K562 (cell line): ENCODE measurements around the gene ARMCX1. TPM values are rescaled to one million over a fixed set of nuclear protein-coding genes. Genes with fewer than 3 reads are reported as not detected.
"Not testable (repeated sequence)": the region's sequence is repeated elsewhere in the genome, so short reads cannot be mapped to it uniquely, and the experiment has no call there.

Experiments
- ATAC-seq: fragments of 200-7000 bp; cut with Tn5 transposase; 3 replicates; pipeline ENCODE4 v1.9.1; 2020; ENCODE audit warnings: moderate library complexity
- BruUV-seq: library from RNA; stranded (reverse); fragments of 400-500 nt; replicated peaks from 2 replicates; lab custom pipeline; 2021; lab: Mats Ljungman, UMichigan
- CTCF ChIA-PET: fragments of 300-600 bp; formaldehyde crosslinking; extraction: SDS; loops from one replicate; lab custom pipeline; 2021; ENCODE audit warnings: low intra/inter-chr PET ratio; lab: Yijun Ruan, JAX
- POLR2A ChIA-PET: fragments of 300-600, 350-650 bp; sonication (Branson Sonifier 250); formaldehyde crosslinking; extraction: SDS; loops from one replicate; lab custom pipeline; 2021; ENCODE audit warnings: antibody characterized with exemption, inconsistent platforms; lab: Yijun Ruan, JAX
- DNase-seq, 4 experiments: peaks; one replicate each; pipeline versions ENCODE4 v3.0.0 to v3.0.0-alpha.2; 2011 to 2018; ENCODE audit warnings: low spot score in 3 of 4, mixed read lengths in 3 of 4; ENCODE audit errors: extremely low read depth in 1 of 4
- FAIRE-seq: peaks from 2 replicates; lab custom pipeline; 2011; peaks lifted over from hg19 to GRCh38; lab: Jason Lieb, UNC
- H2AFZ ChIP-seq: 2 replicates; pipeline ENCODE4 v1.6.0; 2011; ENCODE audit warnings: low read depth, low read length, control low read depth, inconsistent platforms
- H3K27ac ChIP-seq: fragments of 200-600 bp; 3 replicates; pipeline ENCODE4 v1.8.0; 2011; ENCODE audit warnings: low read depth, mild to moderate bottlenecking, control low read depth, inconsistent platforms, low read length, moderate library complexity, mixed read lengths; ENCODE audit errors: extremely low read depth
- H3K27me3 ChIP-seq, 2 experiments: fragments of 300-600 bp in 1 of 2; 2 replicates in 1 of 2; 3 replicates in 1 of 2; pipeline versions ENCODE4 v1.6.0 to v1.8.0; 2011; ENCODE audit warnings: inconsistent platforms in 2 of 2, low read length in 2 of 2, mild to moderate bottlenecking in 1 of 2, mixed read lengths in 1 of 2, moderate library complexity in 1 of 2; ENCODE audit not compliant: control insufficient read depth in 2 of 2, insufficient read depth in 2 of 2
- H3K36me3 ChIP-seq: fragments of 300-600 bp; 3 replicates; pipeline ENCODE4 v1.8.0; 2011; ENCODE audit warnings: mild to moderate bottlenecking, low read length, inconsistent platforms; ENCODE audit not compliant: control insufficient read depth, insufficient read depth
- H3K4me1 ChIP-seq, 2 experiments: fragments of 200-600 bp in 1 of 2; replicated peaks in 1 of 2; 2 replicates in 1 of 2; 3 replicates in 1 of 2; pipeline versions ENCODE4 v1.5.1 to v1.8.0; 2011; ENCODE audit warnings: inconsistent platforms in 2 of 2, low read length in 2 of 2, mild to moderate bottlenecking in 1 of 2, mixed read lengths in 1 of 2, moderate library complexity in 1 of 2; ENCODE audit not compliant: control insufficient read depth in 2 of 2, insufficient read depth in 2 of 2
- H3K4me2 ChIP-seq: 2 replicates; pipeline ENCODE4 v1.6.1; 2011; ENCODE audit warnings: low read length, control low read depth, inconsistent platforms, mixed read lengths; ENCODE audit not compliant: insufficient read depth
- H3K4me3 ChIP-seq: fragments of 200-600 bp; sonication (generic), shearing (Covaris generic); 2 replicates; pipeline ENCODE4 v1.5.1; 2016; ENCODE audit warnings: control low read depth, inconsistent platforms
- H3K79me2 ChIP-seq: fragments of 200-600 bp; 3 replicates; pipeline ENCODE4 v1.8.0; 2011; ENCODE audit warnings: low read length, inconsistent platforms; ENCODE audit not compliant: control insufficient read depth, insufficient read depth
- H3K9ac ChIP-seq, 2 experiments: 2 replicates each; pipeline versions ENCODE4 v1.6.0 to v1.6.1; 2011; ENCODE audit warnings: low read depth in 2 of 2, low read length in 2 of 2, control low read depth in 1 of 2, inconsistent platforms in 1 of 2, mild to moderate bottlenecking in 1 of 2, mixed read lengths in 1 of 2; ENCODE audit not compliant: insufficient read depth in 1 of 2
- H3K9me1 ChIP-seq: one replicate; pipeline ENCODE4 v1.6.0; 2011; ENCODE audit warnings: inconsistent platforms, mild to moderate bottlenecking, low read length, moderate library complexity; ENCODE audit not compliant: control insufficient read depth, insufficient read depth
- H3K9me3 ChIP-seq: replicated peaks from 2 replicates; pipeline ENCODE4 v1.5.1; 2011; ENCODE audit warnings: low read depth, low read length, inconsistent platforms; ENCODE audit not compliant: control insufficient read depth, insufficient read depth
- H4K20me1 ChIP-seq: replicated peaks from 2 replicates; pipeline ENCODE4 v1.6.1; 2011; ENCODE audit warnings: low read length, inconsistent platforms, mixed read lengths; ENCODE audit not compliant: control insufficient read depth, insufficient read depth
- ATF1 ChIP-seq, 2 experiments: fragments of 450-650 bp in 1 of 2; IDR thresholded peaks; 2 replicates each; pipeline ENCODE4 v1.6.1; 2016; ENCODE audit warnings: missing compliant biosample characterization in 1 of 2, missing genetic modification characterization in 1 of 2
- BHLHE40 ChIP-seq: IDR thresholded peaks from 2 replicates; pipeline ENCODE4 v1.6.1; 2011; ENCODE audit warnings: low read length, improper control_type of control experiment
- CTBP1 ChIP-seq: fragments of 450-650 bp; IDR thresholded peaks from 2 replicates; pipeline ENCODE4 v1.6.1; 2016; ENCODE audit warnings: borderline replicate concordance
- DIDO1 ChIP-seq: fragments of 450-650 bp; IDR thresholded peaks from 2 replicates; pipeline ENCODE4 v1.6.1; 2016; ENCODE audit warnings: low read depth, missing biosample characterization, missing genetic modification characterization
- IRF2 ChIP-seq: sonication (generic); formaldehyde crosslinking; IDR thresholded peaks from 2 replicates; pipeline ENCODE4 v1.8.1; 2022; ENCODE audit warnings: mild to moderate bottlenecking, missing genetic modification reagents
- USF1 ChIP-seq: sonication (generic); formaldehyde crosslinking; IDR thresholded peaks from 2 replicates; pipeline ENCODE4 v1.9.0; 2022; ENCODE audit warnings: mild to moderate bottlenecking, missing genetic modification reagents
- ZBTB33 ChIP-seq: sonication (generic); formaldehyde crosslinking; IDR thresholded peaks from 2 replicates; pipeline ENCODE4 v1.8.1; 2023; ENCODE audit warnings: mild to moderate bottlenecking, missing genetic modification reagents
- ZNF639 ChIP-seq, 2 experiments: fragments of 200-800 bp in 1 of 2; sonication (Bioruptor generic) in 1 of 2; sonication (generic) in 1 of 2; formaldehyde crosslinking in 1 of 2; IDR thresholded peaks in 1 of 2; conservative IDR thresholded peaks in 1 of 2; 2 replicates each; pipeline versions ENCODE4 v1.5.0 to v1.6.1; 2016 to 2020; ENCODE audit warnings: missing compliant biosample characterization in 1 of 2, missing genetic modification characterization in 1 of 2, missing genetic modification reagents in 1 of 2
- WGBS: fragments of 100-300 bp; shearing (Covaris generic); methylation state at CpG from one replicate; pipeline ENCODE4 v1.1.6; 2016; ENCODE audit warnings: low coverage, mixed read lengths; ENCODE audit not compliant: insufficient coverage; ENCODE audit errors: missing lambda C conversion rate; 5-methylcytosine and 5-hydroxymethylcytosine counted together
- in situ Hi-C: fragments of 300-500 bp; cut with MboI; formaldehyde crosslinking; loops from 4 replicates; pipeline ENCODE4 v1.15.0; 2018; ENCODE audit warnings: inconsistent platforms, mixed read lengths
- intact Hi-C: fragments of 100-400 bp; cut with micrococcal nuclease; formaldehyde crosslinking; loops from 2 replicates; pipeline ENCODE4 v1.14.2; 2022
- polyA plus RNA-seq, 8 experiments: library from polyadenylated mRNA; depleted of rRNA in 4 of 8; stranded (reverse) in 5 of 8; unstranded in 3 of 8; fragments of >200 nt; fragmentation: Nextera tagmentation in 2 of 8; fragmentation: Illumina TruSeq in 1 of 8; extraction: Ambion mirVana in 2 of 8; extraction: Trizol in 1 of 8; gene quantifications; 2 replicates each; pipeline versions ENCODE4 v1.2.1 to v1.2.3, GENCODE V29; 2011 to 2014; ENCODE audit warnings: inconsistent platforms in 1 of 8, missing spikeins in 1 of 8
- total RNA-seq, 7 experiments: library from RNA; depleted of rRNA in 6 of 7; stranded (reverse); fragments of >200 nt in 6 of 7; fragmentation: Illumina TruSeq in 2 of 7; extraction: Trizol in 2 of 7; gene quantifications; 2 replicates each; pipeline versions ENCODE4 v1.2.1 to v1.2.3, GENCODE V29; 2011 to 2021; ENCODE audit warnings: low replicate concordance in 1 of 7

The ARMCX1 gene
- total and polyA plus RNA-seq, 9 of the 15 experiments (the other 6 are each of a cell fraction or from before 2014, with no cell fraction given) = 0.10 to 0.70 (median 0.51) TPM

- TF ChIP-seq ZBTB33 (CRISPR knock-in tag) = no peak
- TF ChIP-seq ATF1 (CRISPR knock-in tag; IDR thresholded peaks at IDR 0.05) = no peak
- TF ChIP-seq ATF1 (tag; IDR thresholded peaks at IDR 0.05) = 0 out of 2 replicates have a peak, but pooled peaks have one; percentile 15
- no peak for TF ChIP-seq IRF2 (CRISPR knock-in tag)
- TF ChIP-seq ZNF639 (CRISPR knock-in tag; conservative IDR thresholded peaks at IDR 0.05 in 1 of 2, IDR thresholded peaks at IDR 0.05 in 1 of 2) = no peak
- 0 out of 2 replicates have a peak, but pooled peaks have one; percentile 13 for TF ChIP-seq USF1 (CRISPR knock-in tag)
- TF ChIP-seq DIDO1 (tag) = no peak
- TF ChIP-seq BHLHE40 = peak; percentile 76
- TF ChIP-seq CTBP1 = no peak
- TF ChIP-seq, all 486 proteins: peak for 6
Measured at GRCh38 chrX:101550362-101550750, at the start of gene ARMCX1 (continued).

- in situ Hi-C loops, POLR2A ChIA-PET, H3K27me3 ChIP-seq, ATAC-seq, intact Hi-C loops, H3K4me3 ChIP-seq, DNase-seq, FAIRE-seq, H3K4me2 ChIP-seq, H3K4me1 ChIP-seq, H3K36me3 ChIP-seq, H4K20me1 ChIP-seq, H3K9me3 ChIP-seq, H3K9ac ChIP-seq, H3K27ac ChIP-seq, H2AFZ ChIP-seq, BruUV-seq, H3K79me2 ChIP-seq, CTCF ChIA-PET, H3K9me1 ChIP-seq: not testable (repeated sequence)
- no CpG with 5 or more reads among the region's 1 CpG for WGBS
Measured at GRCh38 chrX:101502929-101503328, 47.4 kb upstream of the ARMCX1 start.
